Hippocampal formation (tissue), 2 donors: ENCODE data around the gene CRY1.
A peak's percentile ranks its signal among the peaks of the same experiment; 100 is the strongest.
"Not testable (repeated sequence)": the region's sequence is repeated elsewhere in the genome, so short reads cannot be mapped to it uniquely, and the experiment has no call there.

Source experiments
- DNase-seq, 2 donors: peaks; one replicate each; lab custom pipeline; 2025; lab: John Stamatoyannopoulos, UW

The CRY1 gene

GRCh38 chr12:107064243-107064642 lies 29.1 kb downstream of the CRY1 start:
- DNase-seq = no peak

- DNase-seq = no peak
Observed at GRCh38 chr12:107058190-107058589, 35.2 kb downstream of the CRY1 start.

- no peak for DNase-seq
Observed at GRCh38 chr12:107057071-107057834, 36.1 kb downstream of the CRY1 start.

- no peak for DNase-seq
Observed at GRCh38 chr12:107053709-107054108, 39.6 kb downstream of the CRY1 start.

- DNase-seq = no peak
Observed at GRCh38 chr12:107045186-107045585, 48.2 kb downstream of the CRY1 start.

GRCh38 chr12:107042801-107043200 lies 50.5 kb downstream of the CRY1 start:
- no peak for DNase-seq

GRCh38 chr12:107035733-107036132 lies 57.6 kb downstream of the CRY1 start:
- no peak for DNase-seq

GRCh38 chr12:107033758-107034739 lies 59.3 kb downstream of the CRY1 start:
- no peak for DNase-seq

- no peak for DNase-seq
Observed at GRCh38 chr12:107032266-107032665, 61.1 kb downstream of the CRY1 start.

GRCh38 chr12:107031061-107031460 lies 62.3 kb downstream of the CRY1 start:
- no peak for DNase-seq

GRCh38 chr12:107029081-107029480 lies 64.3 kb downstream of the CRY1 start:
- DNase-seq = no peak

GRCh38 chr12:107027636-107028053 lies 65.7 kb downstream of the CRY1 start:
- DNase-seq = peak in 1 of 2 donors; percentile 56

GRCh38 chr12:107026806-107027635 lies 66.3 kb downstream of the CRY1 start:
- DNase-seq = no peak

- DNase-seq = not testable (repeated sequence)
Observed at GRCh38 chr12:107026356-107026755, 67.0 kb downstream of the CRY1 start.

- DNase-seq = no peak
Observed at GRCh38 chr12:107025671-107026070, 67.7 kb downstream of the CRY1 start.

GRCh38 chr12:107019546-107019945 lies 73.8 kb downstream of the CRY1 start:
- no peak for DNase-seq

- no peak for DNase-seq
Observed at GRCh38 chr12:107017042-107017441, 76.3 kb downstream of the CRY1 start.

GRCh38 chr12:107014055-107014454 lies 79.3 kb downstream of the CRY1 start:
- DNase-seq = no peak

GRCh38 chr12:107012736-107013425 lies 80.5 kb downstream of the CRY1 start:
- DNase-seq = no peak

- no peak for DNase-seq
Observed at GRCh38 chr12:107011519-107011918, 81.8 kb downstream of the CRY1 start.

GRCh38 chr12:107007411-107007810 lies 85.9 kb downstream of the CRY1 start:
- no peak for DNase-seq
